ENCODE measurements around the gene ITPRIPL1.

DNA sequence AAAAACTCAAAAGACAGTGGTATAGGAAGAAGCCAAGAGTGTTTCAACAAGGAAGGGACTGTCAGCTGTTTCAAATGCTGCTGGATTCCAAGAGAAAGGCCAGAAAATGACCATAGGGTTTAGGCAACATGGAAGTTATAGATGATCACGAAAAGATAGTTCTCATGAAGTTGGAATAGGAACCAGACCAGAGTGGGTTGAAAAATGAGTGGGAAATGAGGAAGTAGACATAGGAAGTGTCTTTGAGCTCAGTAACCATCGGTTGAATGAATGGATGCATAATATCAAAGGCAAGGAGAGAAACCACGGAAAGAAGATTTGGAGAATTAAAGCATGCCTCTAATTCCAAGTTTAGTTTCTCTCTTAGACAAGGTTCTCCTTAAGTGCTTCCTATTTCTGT, 11.8 kb downstream of the ITPRIPL1 start:
- TF ChIP-seq, protein P1, sequence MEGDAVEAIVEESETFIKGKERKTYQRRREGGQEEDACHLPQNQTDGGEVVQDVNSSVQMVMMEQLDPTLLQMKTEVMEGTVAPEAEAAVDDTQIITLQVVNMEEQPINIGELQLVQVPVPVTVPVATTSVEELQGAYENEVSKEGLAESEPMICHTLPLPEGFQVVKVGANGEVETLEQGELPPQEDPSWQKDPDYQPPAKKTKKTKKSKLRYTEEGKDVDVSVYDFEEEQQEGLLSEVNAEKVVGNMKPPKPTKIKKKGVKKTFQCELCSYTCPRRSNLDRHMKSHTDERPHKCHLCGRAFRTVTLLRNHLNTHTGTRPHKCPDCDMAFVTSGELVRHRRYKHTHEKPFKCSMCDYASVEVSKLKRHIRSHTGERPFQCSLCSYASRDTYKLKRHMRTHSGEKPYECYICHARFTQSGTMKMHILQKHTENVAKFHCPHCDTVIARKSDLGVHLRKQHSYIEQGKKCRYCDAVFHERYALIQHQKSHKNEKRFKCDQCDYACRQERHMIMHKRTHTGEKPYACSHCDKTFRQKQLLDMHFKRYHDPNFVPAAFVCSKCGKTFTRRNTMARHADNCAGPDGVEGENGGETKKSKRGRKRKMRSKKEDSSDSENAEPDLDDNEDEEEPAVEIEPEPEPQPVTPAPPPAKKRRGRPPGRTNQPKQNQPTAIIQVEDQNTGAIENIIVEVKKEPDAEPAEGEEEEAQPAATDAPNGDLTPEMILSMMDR (conservative IDR thresholded peaks at IDR 0.05; ENCODE audit: low read length) = no peak
- TF ChIP-seq EZH2phosphoT487 (IDR thresholded peaks at IDR 0.05; ENCODE audit: borderline replicate concordance, low read depth, low read length) = no peak
